Measurements from ENCODE around the gene TMEM132C. TPM values are rescaled to one million over a fixed set of nuclear protein-coding genes. Genes with fewer than 3 reads are reported as not detected.

TMEM132C gene
- total RNA-seq, 1 donor from 2014 or later, result 2.2 TPM

- intact Hi-C loops (cut with DNase I), result no loop called here
- DNase-seq (peak; percentile 65), ATAC-seq (ENCODE audit: poor library complexity) (peak; percentile 76)
Observed at GRCh38 chr12:128387811-128388422, 120.9 kb downstream of the TMEM132C start.

- intact Hi-C loops (cut with DNase I), result no loop called here
- ATAC-seq (ENCODE audit: poor library complexity) (peak; percentile 86), DNase-seq (peak; percentile 50)
Observed at GRCh38 chr12:128388461-128389000, 121.6 kb downstream of the TMEM132C start.

- DNase-seq, result no peak
- ATAC-seq (ENCODE audit: poor library complexity), result no peak
- intact Hi-C loops (cut with DNase I), result no loop called here
Observed at GRCh38 chr12:128393346-128393745, 126.4 kb downstream of the TMEM132C start.

- intact Hi-C loops (cut with DNase I), result no loop called here
- no peak for DNase-seq
- no peak for ATAC-seq (ENCODE audit: poor library complexity)
Observed at GRCh38 chr12:128394137-128394536, 127.2 kb downstream of the TMEM132C start.

GRCh38 chr12:128399253-128399652 is 132.3 kb downstream of the TMEM132C start:
- no peak for DNase-seq
- ATAC-seq (ENCODE audit: poor library complexity), result no peak
- intact Hi-C loops (cut with DNase I), result no loop called here

GRCh38 chr12:128402486-128403243 is 135.7 kb downstream of the TMEM132C start:
- ATAC-seq (ENCODE audit: poor library complexity) (no peak), DNase-seq (no peak)
- intact Hi-C loops (cut with DNase I), result no loop called here

GRCh38 chr12:128408669-128409068 is 141.7 kb downstream of the TMEM132C start:
- intact Hi-C loops (cut with DNase I), result no loop called here
- DNase-seq (no peak), ATAC-seq (ENCODE audit: poor library complexity) (no peak)

GRCh38 chr12:128415036-128415560 is 148.1 kb downstream of the TMEM132C start:
- no peak for DNase-seq
- no peak for ATAC-seq (ENCODE audit: poor library complexity)
- intact Hi-C loops (cut with DNase I), result no loop called here

- intact Hi-C loops (cut with DNase I), result no loop called here
- DNase-seq (no peak), ATAC-seq (ENCODE audit: poor library complexity) (peak; percentile 53)
Observed at GRCh38 chr12:128418944-128419343, 152.0 kb downstream of the TMEM132C start.

- ATAC-seq (ENCODE audit: poor library complexity) (no peak), DNase-seq (no peak)
- intact Hi-C loops (cut with DNase I), result no loop called here
Observed at GRCh38 chr12:128420163-128420562, 153.2 kb downstream of the TMEM132C start.

GRCh38 chr12:128421375-128421774 is 154.4 kb downstream of the TMEM132C start:
- no peak for ATAC-seq (ENCODE audit: poor library complexity)

GRCh38 chr12:128423205-128423604 is 156.2 kb downstream of the TMEM132C start:
- ATAC-seq (ENCODE audit: poor library complexity) (no peak), DNase-seq (no peak)
- intact Hi-C loops (cut with DNase I), result no loop called here

More at GRCh38 chr12:128421375-128421774, 154.4 kb downstream of the TMEM132C start:
- intact Hi-C loops (cut with DNase I), result no loop called here
- no peak for DNase-seq

GRCh38 chr12:128424931-128425431 is 158.0 kb downstream of the TMEM132C start:
- intact Hi-C loops (cut with DNase I), result no loop called here
- DNase-seq (no peak), ATAC-seq (ENCODE audit: poor library complexity) (no peak)

GRCh38 chr12:128425666-128426331 is 158.8 kb downstream of the TMEM132C start:
- DNase-seq (no peak), ATAC-seq (ENCODE audit: poor library complexity) (no peak)
- intact Hi-C loops (cut with DNase I), result no loop called here

GRCh38 chr12:128426511-128426910 is 159.5 kb downstream of the TMEM132C start:
- no peak for ATAC-seq (ENCODE audit: poor library complexity)
- intact Hi-C loops (cut with DNase I), result no loop called here
- DNase-seq, result no peak

GRCh38 chr12:128439796-128440195 is 172.8 kb downstream of the TMEM132C start:
- intact Hi-C loops (cut with DNase I), result no loop called here
- DNase-seq, result no peak
- no peak for ATAC-seq (ENCODE audit: poor library complexity)

GRCh38 chr12:128442096-128442495 is 175.1 kb downstream of the TMEM132C start:
- ATAC-seq (ENCODE audit: poor library complexity) (no peak), DNase-seq (no peak)
- intact Hi-C loops (cut with DNase I), result no loop called here

- DNase-seq (no peak), ATAC-seq (ENCODE audit: poor library complexity) (no peak)
- intact Hi-C loops (cut with DNase I), result no loop called here
Observed at GRCh38 chr12:128444598-128444997, 177.6 kb downstream of the TMEM132C start.

All from Right ventricle myocardium superior (tissue), 1 donor.